NCI-H146 (cell line): ENCODE data around the gene TLL1.

Experiments used
- DNase-seq: peaks from one replicate; lab custom pipeline; 2025; lab: John Stamatoyannopoulos, UW

Gene TLL1

GRCh38 chr4:165971933-165972332, 98.9 kb downstream of the TLL1 start:
- DNase-seq = no peak

GRCh38 chr4:165972747-165973146, 99.7 kb downstream of the TLL1 start:
- DNase-seq = no peak

GRCh38 chr4:165982934-165983333, 109.9 kb downstream of the TLL1 start:
- no peak for DNase-seq

- peak; percentile 31 for DNase-seq
These were observed 114.1 kb downstream of the TLL1 start for GRCh38 chr4:165986956-165987698.

- no peak for DNase-seq
These were observed 118.5 kb downstream of the TLL1 start for GRCh38 chr4:165991325-165992180.

- DNase-seq = no peak
These were observed 119.2 kb downstream of the TLL1 start for GRCh38 chr4:165992283-165992682.

- DNase-seq = no peak
These were observed 121.7 kb downstream of the TLL1 start for GRCh38 chr4:165994701-165995100.

- DNase-seq = no peak
These were observed 130.8 kb downstream of the TLL1 start for GRCh38 chr4:166003811-166004210.

GRCh38 chr4:166006217-166006616, 133.2 kb downstream of the TLL1 start:
- no peak for DNase-seq

GRCh38 chr4:166008510-166008909, 135.5 kb downstream of the TLL1 start:
- no peak for DNase-seq

GRCh38 chr4:166012129-166013030, 139.3 kb downstream of the TLL1 start:
- no peak for DNase-seq

- DNase-seq = no peak
These were observed 141.4 kb downstream of the TLL1 start for GRCh38 chr4:166014411-166014810.

GRCh38 chr4:166017804-166018203, 144.8 kb downstream of the TLL1 start:
- no peak for DNase-seq

- no peak for DNase-seq
These were observed 146.6 kb downstream of the TLL1 start for GRCh38 chr4:166019441-166020220.

GRCh38 chr4:166021617-166022016, 148.6 kb downstream of the TLL1 start:
- no peak for DNase-seq

- DNase-seq = no peak
These were observed 161.9 kb downstream of the TLL1 start for GRCh38 chr4:166034965-166035364.

- no peak for DNase-seq
These were observed 166.8 kb downstream of the TLL1 start for GRCh38 chr4:166039822-166040221.

GRCh38 chr4:166042510-166043055, 169.5 kb downstream of the TLL1 start:
- DNase-seq = no peak

- no peak for DNase-seq
These were observed 170.8 kb downstream of the TLL1 start for GRCh38 chr4:166043801-166044200.

GRCh38 chr4:166044871-166045270, 171.8 kb downstream of the TLL1 start:
- DNase-seq = no peak

- no peak for DNase-seq
These were observed 172.4 kb downstream of the TLL1 start for GRCh38 chr4:166045457-166045856.
